Karpas-422 (cell line): ENCODE results near the gene NEK6. TPM values are rescaled to one million over a fixed set of nuclear protein-coding genes. Genes with fewer than 3 reads are reported as not detected.

Source experiments
- DNase-seq: peaks from one replicate; pipeline ENCODE4 v3.0.0-alpha.2; 2015
- H2AFZ ChIP-seq: fragments of 200-600 bp; sonication (generic); 2 replicates; pipeline ENCODE4 v1.6.1; 2014; ENCODE audit warnings: antibody characterized with exemption, low read length, mixed read lengths
- H3K27ac ChIP-seq: fragments of 200-600 bp; sonication (generic); 2 replicates; pipeline ENCODE4 v1.5.1; 2014; ENCODE audit warnings: mild to moderate bottlenecking, low read length, moderate library complexity
- H3K27me3 ChIP-seq: fragments of 200-600 bp; sonication (generic); 2 replicates; pipeline ENCODE4 v1.6.1; 2014; ENCODE audit warnings: low read length, mixed read lengths
- H3K36me3 ChIP-seq: fragments of 200-600 bp; sonication (generic); 2 replicates; pipeline ENCODE4 v1.6.1; 2014; ENCODE audit warnings: low read length, mixed read lengths; ENCODE audit not compliant: insufficient read depth
- H3K4me1 ChIP-seq: fragments of 200-600 bp; sonication (generic); 2 replicates; pipeline ENCODE4 v1.6.1; 2014; ENCODE audit warnings: mild to moderate bottlenecking, low read length, mixed read lengths
- H3K4me2 ChIP-seq: fragments of 200-600 bp; sonication (generic); 2 replicates; pipeline ENCODE4 v1.6.1; 2014; ENCODE audit warnings: low read length, low read depth, mild to moderate bottlenecking; ENCODE audit not compliant: poor library complexity, severe bottlenecking
- H3K4me3 ChIP-seq: fragments of 200-600 bp; sonication (generic); 2 replicates; pipeline ENCODE4 v1.5.1; 2014; ENCODE audit warnings: mild to moderate bottlenecking, antibody characterized with exemption, low read length, mixed read lengths
- H3K79me2 ChIP-seq: fragments of 200-600 bp; sonication (generic); 2 replicates; pipeline ENCODE4 v1.6.1; 2014; ENCODE audit warnings: mild to moderate bottlenecking, low read length, mixed read lengths
- H3K9ac ChIP-seq: fragments of 200-600 bp; sonication (generic); 2 replicates; pipeline ENCODE4 v1.6.0; 2014; ENCODE audit warnings: low read length
- H3K9me2 ChIP-seq: fragments of 200-600 bp; sonication (generic), shearing (Covaris generic); replicated peaks from 2 replicates; pipeline ENCODE4 v1.6.0; 2014; ENCODE audit warnings: mild to moderate bottlenecking, low read length, moderate library complexity; ENCODE audit not compliant: insufficient read depth
- H3K9me3 ChIP-seq: fragments of 300-700, 200-600 bp; sonication (generic); 2 replicates; pipeline ENCODE4 v1.6.1; 2014; ENCODE audit warnings: low read length, mixed read lengths
- H4K20me1 ChIP-seq: fragments of 200-600 bp; sonication (generic); 2 replicates; pipeline ENCODE4 v1.6.1; 2014; ENCODE audit warnings: mild to moderate bottlenecking, antibody characterized with exemption, low read length, low read depth; ENCODE audit not compliant: insufficient read depth
- total RNA-seq: library from RNA; depleted of rRNA; stranded (reverse); fragments of >200 nt; shearing (Covaris generic); gene quantifications from 2 replicates; pipeline ENCODE4 v1.2.3, GENCODE V29; 2014; ENCODE audit warnings: low replicate concordance

NEK6 gene
- total RNA-seq, 1 experiment from 2014 or later = 77.9 TPM

DNA sequence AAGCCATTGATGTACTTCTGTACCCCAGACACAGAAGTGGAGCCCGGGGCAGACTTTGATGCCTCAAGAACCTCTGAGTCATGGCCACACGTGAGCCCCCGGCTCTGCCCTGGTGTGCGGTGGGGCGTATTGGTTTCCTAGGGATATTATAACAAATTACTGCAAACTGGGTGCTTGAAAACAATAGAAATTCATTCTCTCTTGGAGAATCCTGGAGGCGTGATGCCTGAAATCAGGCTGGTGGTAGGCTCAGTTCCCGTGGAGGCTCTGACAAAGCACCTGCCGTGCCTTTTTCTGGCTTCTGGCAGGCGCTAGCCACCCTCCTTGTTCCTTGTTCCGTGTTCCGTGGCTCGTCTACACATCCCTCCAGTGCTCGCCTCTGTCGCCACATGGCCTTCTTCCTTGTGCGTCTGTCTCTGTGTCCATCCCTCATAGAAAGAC, 24.2 kb downstream of the NEK6 start:
- Histone ChIP-seq H2AFZ (no peak overlapping the region), H3K36me3 (peaks cover 17% of the 10 kb centered on the region; the same call in 1 of the 2 replicates), H3K4me3 (no peak overlapping the region), H3K9me3 (no peaks in the 10 kb centered on the region), H3K4me1 (peaks cover 58% of the 10 kb centered on the region), H3K4me2 (no peak overlapping the region), H4K20me1 (peaks cover 83% of the 10 kb centered on the region), H3K9ac (no peak overlapping the region), H3K9me2 (no peaks in the 10 kb centered on the region), H3K79me2 (peaks cover 100% of the 10 kb centered on the region), H3K27ac (0 out of 2 replicates have a peak overlapping the region, but pooled peaks have one; percentile 44), H3K27me3 (no peaks in the 10 kb centered on the region)
- DNase-seq = no peak

DNA sequence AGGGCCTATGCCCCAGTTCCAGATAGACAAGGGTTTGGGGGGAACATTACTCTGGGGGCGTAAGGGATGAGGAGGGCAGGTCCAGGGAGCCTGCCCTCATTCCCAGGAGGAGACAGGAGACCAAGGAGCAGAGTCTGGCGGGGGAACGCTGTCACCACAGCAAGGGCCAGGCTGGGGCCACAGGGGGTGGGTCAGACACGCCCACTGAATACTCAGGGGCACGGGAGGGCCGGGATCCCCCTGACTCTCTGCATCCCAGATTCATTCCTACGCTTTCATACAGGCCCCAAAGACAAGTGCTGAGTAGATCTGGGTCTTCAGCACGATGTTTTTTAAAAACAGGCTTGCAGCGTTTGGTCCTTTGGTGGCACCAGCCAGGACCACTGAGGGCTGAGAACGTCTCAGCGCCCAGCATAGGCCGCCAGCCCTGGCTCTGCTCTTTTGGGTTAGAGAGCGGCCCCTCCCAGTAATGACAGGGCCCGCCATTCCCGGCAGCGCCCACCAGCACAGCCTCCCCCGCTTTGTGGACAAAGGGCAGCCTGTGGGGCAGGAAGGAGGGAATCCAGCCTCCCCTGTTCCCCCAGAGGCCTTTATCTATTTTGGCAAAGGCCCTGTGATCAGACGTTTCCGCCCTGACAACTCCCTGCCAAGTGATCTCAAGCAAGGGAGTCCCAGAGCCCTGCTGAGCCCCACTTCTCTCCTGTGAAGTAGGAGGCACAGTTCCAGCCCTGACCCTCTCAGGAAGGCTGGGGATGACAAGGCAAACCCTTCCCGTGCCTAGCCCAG, 24.9 kb downstream of the NEK6 start:
- peaks cover 18% of the 10 kb centered on the region; the same call in 1 of the 2 replicates for H3K36me3 ChIP-seq
- H3K9me3 ChIP-seq = no peaks in the 10 kb centered on the region
- no peaks in the 10 kb centered on the region for H3K9me2 ChIP-seq
- H3K9ac ChIP-seq = no peak overlapping the region
- H3K79me2 ChIP-seq = peaks cover 100% of the 10 kb centered on the region
- H4K20me1 ChIP-seq = peaks cover 83% of the 10 kb centered on the region
- no peak overlapping the region for H2AFZ ChIP-seq
- DNase-seq = no peak
- peaks cover 65% of the 10 kb centered on the region for H3K4me1 ChIP-seq
- 0 out of 2 replicates have a peak overlapping the region, but pooled peaks have one; percentile 44 for H3K27ac ChIP-seq
- H3K4me3 ChIP-seq = no peak overlapping the region
- H3K4me2 ChIP-seq = no peak overlapping the region
- H3K27me3 ChIP-seq = no peaks in the 10 kb centered on the region

DNA sequence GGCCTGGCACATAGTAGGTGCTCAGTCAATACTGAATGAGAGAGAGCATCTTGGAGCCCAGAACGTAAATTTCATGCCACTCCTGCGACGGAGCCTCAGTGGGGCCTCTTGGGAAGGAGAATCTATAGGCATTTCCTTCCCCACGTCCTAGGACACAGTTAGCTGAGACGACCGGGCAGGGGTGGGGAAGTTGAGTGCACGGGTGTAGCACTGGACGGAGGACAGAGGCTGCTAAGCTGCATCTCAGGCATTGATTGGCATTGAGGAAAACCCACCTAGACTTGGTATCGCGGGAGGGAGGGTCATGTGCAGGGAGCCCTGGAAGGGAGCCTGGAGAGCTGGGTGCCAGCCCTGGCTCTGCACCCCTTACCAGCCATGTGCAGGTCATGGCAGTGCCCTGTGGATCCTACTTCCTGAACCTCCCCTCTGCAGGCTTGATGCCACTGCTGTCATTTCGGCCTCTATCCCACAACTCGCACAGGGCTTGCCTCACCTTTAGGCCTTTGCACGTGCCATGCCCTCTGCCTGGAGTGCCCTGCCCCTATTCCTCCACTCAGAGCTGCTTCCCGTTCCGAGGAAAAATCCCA, 25.6 kb downstream of the NEK6 start:
- Histone ChIP-seq H3K27ac (0 out of 2 replicates have a peak overlapping the region, but pooled peaks have one; percentile 5), H3K4me2 (no peak overlapping the region), H3K27me3 (no peaks in the 10 kb centered on the region), H3K9me2 (no peaks in the 10 kb centered on the region), H3K9ac (no peak overlapping the region), H2AFZ (no peak overlapping the region), H3K4me1 (peaks cover 71% of the 10 kb centered on the region), H4K20me1 (peaks cover 83% of the 10 kb centered on the region), H3K79me2 (peaks cover 100% of the 10 kb centered on the region), H3K9me3 (no peaks in the 10 kb centered on the region), H3K36me3 (peaks cover 18% of the 10 kb centered on the region; the same call in 1 of the 2 replicates), H3K4me3 (no peak overlapping the region)
- no peak for DNase-seq

DNA sequence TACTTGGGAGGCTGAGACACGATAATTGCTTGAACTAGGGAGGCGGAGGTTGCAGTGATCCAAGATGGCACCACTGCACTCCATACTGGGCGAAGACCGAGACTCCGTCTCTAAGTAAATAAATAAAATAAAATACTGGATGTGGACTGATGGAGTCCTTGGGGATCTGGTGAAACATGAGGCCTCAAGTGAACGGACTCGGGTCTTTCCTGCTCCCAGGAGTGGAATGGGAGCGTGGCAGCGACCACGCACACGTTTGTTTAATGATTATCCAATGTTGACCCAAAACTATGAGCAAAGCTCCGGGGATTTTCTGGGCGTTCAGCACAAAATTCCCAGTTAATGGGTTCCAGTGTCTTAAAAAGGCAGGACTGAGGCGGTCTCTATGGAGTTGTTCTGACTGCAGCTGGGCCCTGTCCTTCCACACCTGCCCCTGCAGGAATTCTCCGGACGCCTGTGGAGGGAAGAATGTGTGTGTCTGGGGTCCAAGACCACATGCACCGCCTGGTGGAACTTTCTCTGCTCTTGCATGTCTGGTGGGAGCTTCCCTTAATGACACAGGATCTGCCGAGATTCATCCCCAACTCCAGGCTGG, 26.6 kb downstream of the NEK6 start:
- Histone ChIP-seq H3K79me2 (peaks cover 100% of the 10 kb centered on the region), H3K36me3 (peaks cover 18% of the 10 kb centered on the region; the same call in 1 of the 2 replicates), H2AFZ (no peak overlapping the region), H3K9ac (no peak overlapping the region), H3K4me2 (no peak overlapping the region), H3K4me3 (no peak overlapping the region), H3K4me1 (peaks cover 82% of the 10 kb centered on the region), H3K27me3 (no peaks in the 10 kb centered on the region), H4K20me1 (peaks cover 79% of the 10 kb centered on the region), H3K9me2 (no peaks in the 10 kb centered on the region), H3K9me3 (no peaks in the 10 kb centered on the region), H3K27ac (no peak overlapping the region)
- no peak for DNase-seq

DNA sequence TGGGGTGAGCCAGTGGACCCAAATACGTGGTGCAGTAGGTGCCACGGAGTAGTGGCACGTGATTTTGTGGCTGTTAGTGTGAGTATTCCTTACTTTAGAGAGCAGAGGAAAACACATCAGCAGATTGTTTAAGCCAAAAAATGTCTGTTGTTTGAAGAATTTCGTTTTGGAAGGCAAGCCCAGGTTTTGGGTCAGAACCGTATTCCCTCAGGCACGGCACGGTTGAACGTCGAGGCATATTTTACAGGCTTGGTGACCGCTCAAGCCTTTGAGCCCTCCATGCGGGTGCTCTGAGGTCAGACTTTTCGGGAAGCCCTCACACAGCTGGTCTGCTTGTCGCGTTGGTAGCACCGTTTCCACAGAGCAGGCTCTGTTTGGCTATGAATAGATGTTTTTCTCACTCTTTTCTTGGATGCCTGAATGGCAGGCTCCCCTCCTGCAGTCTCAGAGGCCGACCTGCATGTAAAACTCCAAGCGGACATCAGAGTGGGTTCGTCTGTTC, 27.2 kb downstream of the NEK6 start:
- H2AFZ ChIP-seq = no peak overlapping the region
- peaks cover 18% of the 10 kb centered on the region; the same call in 1 of the 2 replicates for H3K36me3 ChIP-seq
- H3K4me1 ChIP-seq = peaks cover 86% of the 10 kb centered on the region
- H3K79me2 ChIP-seq = peaks cover 100% of the 10 kb centered on the region
- no peak overlapping the region for H3K4me2 ChIP-seq
- H3K27me3 ChIP-seq = no peaks in the 10 kb centered on the region
- H3K9ac ChIP-seq = no peak overlapping the region
- DNase-seq = no peak
- H3K9me2 ChIP-seq = no peaks in the 10 kb centered on the region
- H3K4me3 ChIP-seq = no peak overlapping the region
- H3K9me3 ChIP-seq = no peaks in the 10 kb centered on the region
- H3K27ac ChIP-seq = no peak overlapping the region
- peaks cover 79% of the 10 kb centered on the region for H4K20me1 ChIP-seq

DNA sequence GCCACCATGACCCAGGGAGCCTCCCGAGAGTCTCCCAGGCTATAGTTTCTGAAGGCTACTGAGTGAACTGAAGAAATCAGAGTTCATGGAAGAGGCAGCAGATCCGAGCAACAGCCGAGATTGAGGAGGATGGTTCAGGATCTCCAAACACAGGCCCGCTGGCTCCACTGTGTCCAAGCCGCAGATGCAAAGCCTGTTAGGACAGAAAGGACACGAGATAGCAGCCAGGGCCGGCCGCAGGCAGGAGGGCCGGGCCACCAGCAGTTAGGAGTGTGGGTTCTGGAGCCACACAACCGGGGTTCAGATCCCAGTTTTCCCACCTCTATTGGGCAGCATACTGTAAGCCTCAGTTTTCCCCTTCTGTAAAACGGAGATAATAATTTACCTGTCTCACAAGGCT, 27.7 kb downstream of the NEK6 start:
- no peaks in the 10 kb centered on the region for H3K27me3 ChIP-seq
- peaks cover 91% of the 10 kb centered on the region for H3K4me1 ChIP-seq
- peaks cover 78% of the 10 kb centered on the region for H4K20me1 ChIP-seq
- peaks cover 100% of the 10 kb centered on the region for H3K79me2 ChIP-seq
- H3K9me3 ChIP-seq = no peaks in the 10 kb centered on the region
- no peak overlapping the region for H2AFZ ChIP-seq
- peak overlapping the region; percentile 57 for H3K27ac ChIP-seq
- peak overlapping the region; percentile 0 for H3K4me2 ChIP-seq
- H3K9me2 ChIP-seq = no peaks in the 10 kb centered on the region
- no peak overlapping the region for H3K9ac ChIP-seq
- peaks cover 18% of the 10 kb centered on the region; the same call in 1 of the 2 replicates for H3K36me3 ChIP-seq
- no peak overlapping the region for H3K4me3 ChIP-seq
- no peak for DNase-seq

DNA sequence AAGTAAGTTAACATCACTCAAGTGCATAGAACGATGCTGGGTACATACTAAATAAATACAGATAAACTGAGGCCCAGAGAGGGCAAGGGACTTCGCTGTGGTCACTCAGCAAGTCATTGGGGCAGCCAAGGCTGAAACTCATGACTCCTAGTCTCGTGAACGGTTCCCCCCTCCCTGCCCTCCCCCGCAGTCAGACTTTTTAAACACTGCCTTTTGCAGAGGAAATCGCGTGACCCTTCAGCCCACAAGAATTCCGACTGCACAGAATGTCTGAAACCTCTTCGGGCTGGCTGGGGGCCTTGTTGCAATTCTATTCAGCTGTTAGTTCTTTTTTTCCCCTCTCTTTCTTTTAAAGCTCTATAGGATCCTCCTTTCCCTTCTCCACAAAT, 28.1 kb downstream of the NEK6 start:
- peaks cover 100% of the 10 kb centered on the region for H3K79me2 ChIP-seq
- H3K27me3 ChIP-seq = no peaks in the 10 kb centered on the region
- H3K27ac ChIP-seq = peak overlapping the region; percentile 57
- H4K20me1 ChIP-seq = peaks cover 79% of the 10 kb centered on the region
- peaks cover 20% of the 10 kb centered on the region; the same call in 1 of the 2 replicates for H3K36me3 ChIP-seq
- H3K9me2 ChIP-seq = no peaks in the 10 kb centered on the region
- peaks cover 94% of the 10 kb centered on the region for H3K4me1 ChIP-seq
- no peak overlapping the region for H3K9ac ChIP-seq
- no peaks in the 10 kb centered on the region for H3K9me3 ChIP-seq
- DNase-seq = no peak
- no peak overlapping the region for H2AFZ ChIP-seq
- no peak overlapping the region for H3K4me2 ChIP-seq
- no peak overlapping the region for H3K4me3 ChIP-seq
